ENCODE results near the gene BIRC2.

The BIRC2 gene

DNA sequence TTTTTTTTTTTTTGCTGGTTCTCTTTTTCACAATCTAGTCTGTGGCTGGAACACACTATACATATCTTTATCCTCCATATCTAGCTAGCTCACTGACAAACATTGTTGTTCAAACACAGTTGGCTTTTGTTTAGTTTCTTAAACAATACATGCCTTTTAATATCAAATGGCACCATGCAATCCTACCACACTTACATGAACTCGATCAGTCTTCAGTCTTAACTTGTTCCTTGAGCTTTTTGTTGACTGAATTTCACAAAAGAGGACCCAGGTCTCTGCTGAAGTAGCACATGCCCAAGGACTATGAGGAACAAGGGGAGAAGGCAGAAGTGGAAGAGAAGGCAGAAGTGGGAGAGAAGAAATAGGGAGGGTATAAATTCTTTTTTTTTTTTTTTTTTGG, 80.1 kb downstream of the BIRC2 start:
- no peaks in the 10 kb centered on the region for H3K9me3 ChIP-seq (ENCODE audit: control insufficient read depth, low read length)
- 0% methylated on average over 1 of the region's 1 CpG for WGBS, 2 experiments
- peaks cover 12% of the 10 kb centered on the region for H3K4me1 ChIP-seq (ENCODE audit: control insufficient read depth, insufficient read depth, low read length)
- no peak overlapping the region for H3K4me3 ChIP-seq (ENCODE audit: insufficient read depth, low read depth, low read length)
- H3K36me3 ChIP-seq (ENCODE audit: control insufficient read depth, insufficient read depth, low read length) = no peaks in the 10 kb centered on the region
- no peaks in the 10 kb centered on the region for H3K27me3 ChIP-seq (ENCODE audit: control insufficient read depth, insufficient read depth, low read length, poor library complexity, severe bottlenecking)
- no peak overlapping the region for H3K27ac ChIP-seq (ENCODE audit: insufficient read depth, low read depth, low read length, poor library complexity, severe bottlenecking)

Measured in ectodermal cell (in vitro differentiated cells).